ENCODE results near the gene IRF2BP2.

The IRF2BP2 gene

DNA sequence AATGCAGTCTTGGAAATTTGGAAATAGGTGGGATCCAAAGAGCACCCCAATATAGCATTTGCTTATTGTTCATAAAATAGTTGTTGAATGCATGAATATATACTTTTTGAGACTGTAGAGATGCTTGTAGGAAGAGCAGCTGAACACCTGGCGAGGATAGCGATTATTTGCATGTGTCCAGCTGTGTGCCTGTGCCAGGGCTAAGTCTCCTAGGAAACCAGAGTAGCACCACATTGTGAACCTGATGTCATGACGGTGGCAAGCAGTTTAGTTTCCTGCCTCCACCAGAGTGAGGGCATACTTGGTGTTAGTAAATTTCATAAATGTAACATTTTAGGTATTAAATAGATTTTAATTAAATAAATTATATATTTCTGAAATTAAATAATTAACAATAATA lies 37.3 kb upstream of the IRF2BP2 start:
- no peaks in the 10 kb centered on the region for H4K20me1 ChIP-seq (ENCODE audit: insufficient read depth, low read length)
- no peaks in the 10 kb centered on the region for H3K36me3 ChIP-seq (ENCODE audit: insufficient read depth, low read length)
- H3K79me2 ChIP-seq (ENCODE audit: insufficient read depth, low read length) = no peaks in the 10 kb centered on the region
- no peak for DNase-seq
- H3K27ac ChIP-seq (ENCODE audit: low read length) = no peak overlapping the region
- H3K9ac ChIP-seq (ENCODE audit: low read depth, low read length) = no peak overlapping the region
- no peak overlapping the region for H3K4me3 ChIP-seq (ENCODE audit: low read depth in 1 of 2, low read length in 2 of 2)
- no peaks in the 10 kb centered on the region for H3K4me1 ChIP-seq (ENCODE audit: insufficient read depth, low read length)
- TF ChIP-seq, protein P1, sequence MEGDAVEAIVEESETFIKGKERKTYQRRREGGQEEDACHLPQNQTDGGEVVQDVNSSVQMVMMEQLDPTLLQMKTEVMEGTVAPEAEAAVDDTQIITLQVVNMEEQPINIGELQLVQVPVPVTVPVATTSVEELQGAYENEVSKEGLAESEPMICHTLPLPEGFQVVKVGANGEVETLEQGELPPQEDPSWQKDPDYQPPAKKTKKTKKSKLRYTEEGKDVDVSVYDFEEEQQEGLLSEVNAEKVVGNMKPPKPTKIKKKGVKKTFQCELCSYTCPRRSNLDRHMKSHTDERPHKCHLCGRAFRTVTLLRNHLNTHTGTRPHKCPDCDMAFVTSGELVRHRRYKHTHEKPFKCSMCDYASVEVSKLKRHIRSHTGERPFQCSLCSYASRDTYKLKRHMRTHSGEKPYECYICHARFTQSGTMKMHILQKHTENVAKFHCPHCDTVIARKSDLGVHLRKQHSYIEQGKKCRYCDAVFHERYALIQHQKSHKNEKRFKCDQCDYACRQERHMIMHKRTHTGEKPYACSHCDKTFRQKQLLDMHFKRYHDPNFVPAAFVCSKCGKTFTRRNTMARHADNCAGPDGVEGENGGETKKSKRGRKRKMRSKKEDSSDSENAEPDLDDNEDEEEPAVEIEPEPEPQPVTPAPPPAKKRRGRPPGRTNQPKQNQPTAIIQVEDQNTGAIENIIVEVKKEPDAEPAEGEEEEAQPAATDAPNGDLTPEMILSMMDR (IDR thresholded peaks at IDR 0.05; ENCODE audit: borderline replicate concordance, extremely low read depth, low read length, poor library complexity, severe bottlenecking) = no peak
- TF ChIP-seq EZH2 (IDR thresholded peaks at IDR 0.05; ENCODE audit: borderline replicate concordance, low read depth, low read length, severe bottlenecking) = no peak
- ATAC-seq (ENCODE audit: insufficient read depth, low read depth) = no peak
- no peaks in the 10 kb centered on the region for H3K9me3 ChIP-seq (ENCODE audit: insufficient read depth, low read length, severe bottlenecking)
- no peak overlapping the region for H3K4me2 ChIP-seq (ENCODE audit: insufficient read depth, low read length)
- H2AFZ ChIP-seq (ENCODE audit: low read depth, low read length) = no peak overlapping the region
- no peaks in the 10 kb centered on the region for H3K27me3 ChIP-seq (ENCODE audit: insufficient read depth, low read length, poor library complexity)

DNA sequence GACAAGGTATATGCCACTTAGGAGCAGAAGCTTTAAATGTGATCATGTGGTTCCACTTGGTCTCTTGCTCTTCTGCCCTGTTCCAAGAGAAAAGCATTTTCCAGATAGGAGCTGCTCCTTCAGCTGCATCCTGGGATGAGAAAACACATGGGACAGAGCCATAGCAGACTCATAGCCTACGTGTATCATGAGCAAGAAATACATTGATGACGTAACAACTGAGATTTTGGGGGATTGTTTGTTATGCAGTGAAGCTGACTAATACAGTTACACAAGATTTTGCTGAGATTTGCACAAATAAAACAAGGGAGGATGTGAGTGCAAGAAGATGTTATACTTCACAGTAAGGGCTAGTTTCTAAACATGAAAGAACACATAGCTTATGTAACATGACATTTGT lies 36.0 kb upstream of the IRF2BP2 start:
- no peaks in the 10 kb centered on the region for H3K36me3 ChIP-seq (ENCODE audit: insufficient read depth, low read length)
- no peak overlapping the region for H3K4me3 ChIP-seq (ENCODE audit: low read depth in 1 of 2, low read length in 2 of 2)
- no peaks in the 10 kb centered on the region for H3K9me3 ChIP-seq (ENCODE audit: insufficient read depth, low read length, severe bottlenecking)
- no peak overlapping the region for H2AFZ ChIP-seq (ENCODE audit: low read depth, low read length)
- H3K4me2 ChIP-seq (ENCODE audit: insufficient read depth, low read length) = no peak overlapping the region
- DNase-seq = no peak
- no peak for ATAC-seq (ENCODE audit: insufficient read depth, low read depth)
- H4K20me1 ChIP-seq (ENCODE audit: insufficient read depth, low read length) = no peaks in the 10 kb centered on the region
- H3K27me3 ChIP-seq (ENCODE audit: insufficient read depth, low read length, poor library complexity) = no peaks in the 10 kb centered on the region
- no peak overlapping the region for H3K27ac ChIP-seq (ENCODE audit: low read length)
- no peaks in the 10 kb centered on the region for H3K79me2 ChIP-seq (ENCODE audit: insufficient read depth, low read length)
- H3K4me1 ChIP-seq (ENCODE audit: insufficient read depth, low read length) = no peaks in the 10 kb centered on the region
- H3K9ac ChIP-seq (ENCODE audit: low read depth, low read length) = no peak overlapping the region
- TF ChIP-seq, protein P1 (IDR thresholded peaks at IDR 0.05; ENCODE audit: borderline replicate concordance, extremely low read depth, low read length, poor library complexity, severe bottlenecking) = no peak
- TF ChIP-seq EZH2 (IDR thresholded peaks at IDR 0.05; ENCODE audit: borderline replicate concordance, low read depth, low read length, severe bottlenecking) = no peak

DNA sequence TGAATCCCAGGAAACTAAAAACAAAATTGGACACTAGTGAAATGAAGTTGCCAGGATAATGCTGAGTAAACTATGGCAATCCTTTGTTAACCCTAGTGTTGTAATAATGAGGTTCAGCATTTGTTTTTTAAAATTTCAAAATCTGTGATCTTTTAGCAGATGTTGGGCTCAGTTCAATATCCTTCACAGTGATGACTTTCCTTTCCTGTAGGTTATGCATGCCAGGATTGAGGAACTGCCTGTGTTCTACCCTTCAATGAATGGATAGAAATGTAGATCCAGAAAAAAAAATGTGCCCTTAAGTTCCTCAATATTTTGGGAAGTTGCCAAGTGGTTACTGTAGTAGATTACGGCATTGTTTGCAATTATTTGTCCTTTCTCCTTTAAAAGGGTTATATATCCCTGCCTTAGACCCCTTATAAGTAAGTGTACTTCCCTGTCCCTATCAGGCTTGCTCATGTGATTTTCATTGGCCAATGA lies 35.5 kb upstream of the IRF2BP2 start:
- ATAC-seq (ENCODE audit: insufficient read depth, low read depth) (no peak), DNase-seq (no peak)

More for the DNA sequence above, 35.5 kb upstream of the IRF2BP2 start:
- H3K79me2 ChIP-seq (ENCODE audit: insufficient read depth, low read length) = no peaks in the 10 kb centered on the region
- no peaks in the 10 kb centered on the region for H3K9me3 ChIP-seq (ENCODE audit: insufficient read depth, low read length, severe bottlenecking)
- no peaks in the 10 kb centered on the region for H3K36me3 ChIP-seq (ENCODE audit: insufficient read depth, low read length)
- H3K4me1 ChIP-seq (ENCODE audit: insufficient read depth, low read length) = no peaks in the 10 kb centered on the region
- H3K27me3 ChIP-seq (ENCODE audit: insufficient read depth, low read length, poor library complexity) = no peaks in the 10 kb centered on the region
- no peak overlapping the region for H3K4me2 ChIP-seq (ENCODE audit: insufficient read depth, low read length)
- H3K9ac ChIP-seq (ENCODE audit: low read depth, low read length) = no peak overlapping the region
- H3K4me3 ChIP-seq (ENCODE audit: low read depth in 1 of 2, low read length in 2 of 2) = no peak overlapping the region
- H2AFZ ChIP-seq (ENCODE audit: low read depth, low read length) = no peak overlapping the region
- no peaks in the 10 kb centered on the region for H4K20me1 ChIP-seq (ENCODE audit: insufficient read depth, low read length)
- TF ChIP-seq, protein P1 (IDR thresholded peaks at IDR 0.05; ENCODE audit: borderline replicate concordance, extremely low read depth, low read length, poor library complexity, severe bottlenecking) = no peak
- TF ChIP-seq EZH2 (IDR thresholded peaks at IDR 0.05; ENCODE audit: borderline replicate concordance, low read depth, low read length, severe bottlenecking) = no peak
- no peak overlapping the region for H3K27ac ChIP-seq (ENCODE audit: low read length)
